Neural cell (in vitro differentiated cells): ENCODE data around the gene RPS6KA5.

Source experiments
- CTCF ChIP-seq: fragments of 450-650 bp; IDR thresholded peaks from 2 replicates; pipeline ENCODE4 v1.5.1; 2014; ENCODE audit warnings: antibody characterized with exemption, mild to moderate bottlenecking, moderate library complexity; ENCODE audit not compliant: poor library complexity, severe bottlenecking
- EZH2 ChIP-seq: fragments of 200-600, 300-800 bp; shearing (Covaris generic), sonication (generic); IDR thresholded peaks from 2 replicates; pipeline ENCODE4 v1.6.1; 2014; ENCODE audit warnings: antibody characterized with exemption, low read length, borderline replicate concordance, mild to moderate bottlenecking; ENCODE audit not compliant: insufficient read depth, poor library complexity, severe bottlenecking
- POLR2AphosphoS5 ChIP-seq: IDR thresholded peaks from 2 replicates; pipeline ENCODE4 v1.6.1; 2012
- SMC3 ChIP-seq: fragments of 450-650 bp; conservative IDR thresholded peaks from 2 replicates; pipeline ENCODE4 v1.6.1; 2014; ENCODE audit warnings: antibody characterized with exemption, mild to moderate bottlenecking, moderate library complexity; ENCODE audit not compliant: poor library complexity

DNA sequence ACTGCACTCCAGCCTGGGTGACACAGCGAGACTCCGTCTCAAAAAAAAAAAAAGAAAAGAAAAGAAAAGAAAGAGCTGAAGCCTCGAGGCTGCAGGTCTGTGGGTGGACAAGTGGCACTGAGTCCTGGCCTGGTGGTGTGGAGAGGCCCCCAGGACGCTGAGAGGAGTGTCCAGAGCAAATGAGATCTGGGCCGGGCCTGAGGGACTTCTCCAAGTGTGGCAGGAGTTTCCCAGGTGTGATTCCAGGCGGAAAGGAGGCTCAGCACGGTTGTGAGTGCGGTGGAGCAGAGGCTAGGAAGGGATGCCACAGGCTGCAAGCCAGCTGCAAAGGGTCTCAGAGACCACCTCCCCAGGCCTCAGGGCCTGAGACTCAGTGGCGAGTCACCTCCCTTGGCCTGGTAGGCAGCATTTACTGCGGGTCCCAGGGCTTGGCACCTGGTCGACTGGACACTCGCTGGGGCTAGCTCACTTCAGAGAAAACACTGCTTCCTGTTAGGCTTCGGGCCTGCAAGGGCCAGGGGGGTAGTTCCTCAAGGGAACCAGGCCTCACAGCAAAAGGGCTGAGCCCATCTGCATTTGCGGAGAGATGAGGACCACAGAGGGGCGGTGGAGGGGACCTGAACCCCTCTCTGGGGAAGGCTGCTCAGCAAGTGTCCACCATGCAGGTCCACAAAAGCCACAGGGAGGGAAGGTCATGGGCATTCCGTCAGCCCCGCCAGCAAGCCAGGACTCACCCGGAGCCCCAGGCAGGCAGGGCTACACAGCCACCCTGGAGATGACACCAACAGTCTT is 256.0 kb downstream of the RPS6KA5 start:
- TF ChIP-seq EZH2 (no peak), CTCF (no peak), POLR2AphosphoS5 (no peak), SMC3 (no peak)
